HepG2 (cell line): ENCODE data around the gene TCAP. TPM values are rescaled to one million over a fixed set of nuclear protein-coding genes. Genes with fewer than 3 reads are reported as not detected.
A peak's percentile ranks its signal among the peaks of the same experiment; 100 is the strongest.

Experiments
- ATF7 ChIP-seq, 2 experiments: fragments of 450-650 bp in 1 of 2; sonication (generic) in 1 of 2; formaldehyde crosslinking in 1 of 2; IDR thresholded peaks; 2 replicates each; pipeline versions ENCODE4 v1.4.0 to v1.6.1; 2016 to 2020; ENCODE audit warnings: antibody characterized with exemption in 1 of 2, mild to moderate bottlenecking in 1 of 2, missing genetic modification reagents in 1 of 2
- DNMT3B ChIP-seq: conservative IDR thresholded peaks from 2 replicates; pipeline ENCODE4 v1.6.1; 2016; ENCODE audit warnings: missing biosample characterization, control low read depth
- GMEB1 ChIP-seq: sonication (generic); formaldehyde crosslinking; IDR thresholded peaks from 2 replicates; pipeline ENCODE4 v1.5.1; 2020; ENCODE audit warnings: missing genetic modification reagents, mild to moderate bottlenecking, borderline replicate concordance
- HOMEZ ChIP-seq: IDR thresholded peaks from 2 replicates; pipeline ENCODE4 v1.6.1; 2016; ENCODE audit warnings: low read depth
- KLF9 ChIP-seq: IDR thresholded peaks from 2 replicates; pipeline ENCODE4 v1.6.1; 2016; ENCODE audit warnings: low read depth
- MEIS1 ChIP-seq: sonication (generic); formaldehyde crosslinking; IDR thresholded peaks from 2 replicates; pipeline ENCODE4 v1.9.0; 2021; ENCODE audit warnings: mild to moderate bottlenecking, missing genetic modification reagents, moderate library complexity, borderline replicate concordance
- MIXL1 ChIP-seq: IDR thresholded peaks from 2 replicates; pipeline ENCODE4 v1.6.1; 2016
- NFE2L2 ChIP-seq: fragments of 150-350 bp; IDR thresholded peaks from 2 replicates; pipeline ENCODE4 v1.6.1; 2014; ENCODE audit warnings: low read length
- NR2F2 ChIP-seq: IDR thresholded peaks from 2 replicates; pipeline ENCODE4 v1.6.1; 2012; ENCODE audit warnings: low read depth, inconsistent platforms, borderline replicate concordance
- ZNF282 ChIP-seq: fragments of 450-650 bp; IDR thresholded peaks from 2 replicates; pipeline ENCODE4 v1.6.1; 2018; ENCODE audit not compliant: partially characterized antibody
- ZNF552 ChIP-seq: sonication (generic); formaldehyde crosslinking; IDR thresholded peaks from 2 replicates; pipeline ENCODE4 v1.9.0; 2022; ENCODE audit warnings: missing genetic modification reagents, mild to moderate bottlenecking, borderline replicate concordance
- ZNF567 ChIP-seq: sonication (generic); formaldehyde crosslinking; IDR thresholded peaks from 2 replicates; pipeline ENCODE4 v1.8.1; 2023; ENCODE audit warnings: mild to moderate bottlenecking, missing genetic modification reagents, borderline replicate concordance
- ZNF605 ChIP-seq: sonication (generic); formaldehyde crosslinking; IDR thresholded peaks from 2 replicates; pipeline ENCODE4 v1.8.0; 2022; ENCODE audit warnings: mild to moderate bottlenecking, missing genetic modification reagents
- ZNF747 ChIP-seq: sonication (generic); formaldehyde crosslinking; IDR thresholded peaks from 2 replicates; pipeline ENCODE4 v1.8.1; 2023; ENCODE audit warnings: missing genetic modification reagents, mild to moderate bottlenecking, borderline replicate concordance
- ZNF780A ChIP-seq: sonication (generic); formaldehyde crosslinking; IDR thresholded peaks from 2 replicates; pipeline ENCODE4 v1.8.0; 2022; ENCODE audit warnings: mild to moderate bottlenecking, missing genetic modification reagents, moderate library complexity
- polyA plus RNA-seq, 8 experiments: library from polyadenylated mRNA; depleted of rRNA in 3 of 8; stranded (reverse) in 7 of 8; unstranded in 1 of 8; fragments of >200 nt; fragmentation: Illumina TruSeq in 4 of 8; extraction: Trizol in 4 of 8; gene quantifications; 2 replicates each; pipeline versions ENCODE4 v1.2.1 to v1.2.3, GENCODE V29; 2011 to 2016; ENCODE audit warnings: low read depth in 4 of 8, missing spikeins in 1 of 8, mixed read lengths in 1 of 8; ENCODE audit not compliant: insufficient read depth in 1 of 8
- total RNA-seq, 5 experiments: library from RNA; depleted of rRNA; stranded (reverse); fragments of >200 nt; fragmentation: Illumina TruSeq; extraction: Trizol; gene quantifications; 2 replicates each; pipeline ENCODE4 v1.2.3, GENCODE V29; 2016; ENCODE audit warnings: low read depth in 1 of 5
- TF ChIP-seq, protein P1 (sequence below), 2 experiments: fragments of 450-650 bp in 1 of 2; sonication (generic) in 1 of 2; formaldehyde crosslinking in 1 of 2; IDR thresholded peaks; 2 replicates each; pipeline versions ENCODE4 v1.6.1 to v1.8.0; 2016 to 2022; ENCODE audit warnings: antibody characterized with exemption in 1 of 2, mild to moderate bottlenecking in 1 of 2, missing genetic modification reagents in 1 of 2

Gene TCAP
- total and polyA plus RNA-seq, 2 of the 13 experiments (the other 11 are each of a cell fraction or from before 2014, with no cell fraction given) = 0.24 to 0.65 TPM

GRCh38 chr17:39621523-39622379 lies 43.4 kb upstream of the TCAP start (continued):
- TF ChIP-seq HOMEZ (CRISPR knock-in tag) (peak; percentile 69), DNMT3B (peak; percentile 88; the same call in 1 of the 2 replicates), GMEB1 (CRISPR knock-in tag) (no peak), ATF7 (IDR thresholded peaks at IDR 0.05) (no peak), ATF7 (CRISPR knock-in tag; IDR thresholded peaks at IDR 0.05) (no peak), ZNF282 (no peak), KLF9 (CRISPR knock-in tag) (no peak), ZNF747 (CRISPR knock-in tag) (no peak), ZNF780A (CRISPR knock-in tag) (no peak), MEIS1 (no peak), ZNF567 (CRISPR knock-in tag) (no peak; the same call in 1 of the 2 replicates), ZNF552 (CRISPR knock-in tag) (no peak), ZNF605 (CRISPR knock-in tag) (peak; percentile 40; the same call in 1 of the 2 replicates), MIXL1 (CRISPR knock-in tag) (peak; percentile 70), NFE2L2 (peak; percentile 10; the same call in 1 of the 2 replicates), NR2F2 (no peak)
- TF ChIP-seq, protein P1, sequence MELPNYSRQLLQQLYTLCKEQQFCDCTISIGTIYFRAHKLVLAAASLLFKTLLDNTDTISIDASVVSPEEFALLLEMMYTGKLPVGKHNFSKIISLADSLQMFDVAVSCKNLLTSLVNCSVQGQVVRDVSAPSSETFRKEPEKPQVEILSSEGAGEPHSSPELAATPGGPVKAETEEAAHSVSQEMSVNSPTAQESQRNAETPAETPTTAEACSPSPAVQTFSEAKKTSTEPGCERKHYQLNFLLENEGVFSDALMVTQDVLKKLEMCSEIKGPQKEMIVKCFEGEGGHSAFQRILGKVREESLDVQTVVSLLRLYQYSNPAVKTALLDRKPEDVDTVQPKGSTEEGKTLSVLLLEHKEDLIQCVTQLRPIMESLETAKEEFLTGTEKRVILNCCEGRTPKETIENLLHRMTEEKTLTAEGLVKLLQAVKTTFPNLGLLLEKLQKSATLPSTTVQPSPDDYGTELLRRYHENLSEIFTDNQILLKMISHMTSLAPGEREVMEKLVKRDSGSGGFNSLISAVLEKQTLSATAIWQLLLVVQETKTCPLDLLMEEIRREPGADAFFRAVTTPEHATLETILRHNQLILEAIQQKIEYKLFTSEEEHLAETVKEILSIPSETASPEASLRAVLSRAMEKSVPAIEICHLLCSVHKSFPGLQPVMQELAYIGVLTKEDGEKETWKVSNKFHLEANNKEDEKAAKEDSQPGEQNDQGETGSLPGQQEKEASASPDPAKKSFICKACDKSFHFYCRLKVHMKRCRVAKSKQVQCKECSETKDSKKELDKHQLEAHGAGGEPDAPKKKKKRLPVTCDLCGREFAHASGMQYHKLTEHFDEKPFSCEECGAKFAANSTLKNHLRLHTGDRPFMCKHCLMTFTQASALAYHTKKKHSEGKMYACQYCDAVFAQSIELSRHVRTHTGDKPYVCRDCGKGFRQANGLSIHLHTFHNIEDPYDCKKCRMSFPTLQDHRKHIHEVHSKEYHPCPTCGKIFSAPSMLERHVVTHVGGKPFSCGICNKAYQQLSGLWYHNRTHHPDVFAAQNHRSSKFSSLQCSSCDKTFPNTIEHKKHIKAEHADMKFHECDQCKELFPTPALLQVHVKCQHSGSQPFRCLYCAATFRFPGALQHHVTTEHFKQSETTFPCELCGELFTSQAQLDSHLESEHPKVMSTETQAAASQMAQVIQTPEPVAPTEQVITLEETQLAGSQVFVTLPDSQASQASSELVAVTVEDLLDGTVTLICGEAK (IDR thresholded peaks at IDR 0.05) = no peak
- TF ChIP-seq, protein P1 (CRISPR knock-in tag; IDR thresholded peaks at IDR 0.05) = no peak
